Measurements from ENCODE around the gene IGF2BP2. TPM values are rescaled to one million over a fixed set of nuclear protein-coding genes. Genes with fewer than 3 reads are reported as not detected.

Gene IGF2BP2
- total and polyA plus RNA-seq, 4 donors = 0.18 to 17.5 (median 6.1) TPM

DNA sequence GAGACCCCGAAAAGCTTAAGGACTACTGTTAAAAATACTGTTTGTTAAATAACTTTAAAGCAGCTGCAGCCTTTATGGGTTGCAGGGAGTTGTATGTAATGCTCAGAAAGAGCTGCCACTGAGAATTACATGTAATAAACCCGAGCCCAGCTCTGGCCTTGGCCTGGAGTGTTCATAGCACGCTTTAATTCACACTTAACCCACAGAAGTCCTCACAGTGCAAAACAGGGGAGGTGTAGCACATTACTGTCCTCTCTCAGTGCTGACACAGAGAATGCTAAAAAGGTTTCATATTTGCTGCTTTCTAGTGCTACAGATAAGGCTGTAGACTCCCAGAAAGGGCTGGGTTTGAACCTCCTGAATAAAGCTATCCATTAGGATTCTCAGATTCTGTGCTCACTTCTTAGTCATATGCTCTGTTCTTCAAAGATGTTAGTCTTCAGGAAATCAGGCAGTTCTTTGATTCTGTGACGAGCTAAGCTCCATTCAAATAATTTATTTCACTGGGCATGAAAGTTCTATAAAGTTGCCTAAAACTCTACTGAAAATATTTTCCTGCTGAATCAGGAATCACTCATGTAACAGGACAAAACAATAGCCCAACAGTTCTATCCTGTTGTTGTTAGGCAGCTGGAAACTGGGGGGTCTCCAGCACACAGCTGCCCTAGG lies 130.7 kb downstream of the IGF2BP2 start:
- 69 to 70% methylated on average over 4 of the region's 4 CpGs for WGBS, 2 donors
- Histone ChIP-seq H3K36me3 (ENCODE audit: control insufficient read depth in 1 of 2, insufficient read depth in 2 of 2, low read length in 1 of 2) (no peaks in the 10 kb centered on the region), H3K4me1 (ENCODE audit: control insufficient read depth in 1 of 2, insufficient read depth in 2 of 2, low read length in 2 of 2) (no peaks in the 10 kb centered on the region), H3K9me3 (ENCODE audit: control insufficient read depth, low read length) (no peaks in the 10 kb centered on the region), H3K27me3 (ENCODE audit: control insufficient read depth in 1 of 2, insufficient read depth in 2 of 2, low read length in 1 of 2) (no peaks in the 10 kb centered on the region), H3K4me3 (ENCODE audit: low read length in 2 of 2) (no peak overlapping the region), H3K27ac (ENCODE audit: low read depth in 1 of 2, low read length in 2 of 2) (no peak overlapping the region)
- DNase-seq (no peak), ATAC-seq (ENCODE audit: low FRiP score) (no peak)
- intact Hi-C loops (cut with DNase I) = no loop called here

DNA sequence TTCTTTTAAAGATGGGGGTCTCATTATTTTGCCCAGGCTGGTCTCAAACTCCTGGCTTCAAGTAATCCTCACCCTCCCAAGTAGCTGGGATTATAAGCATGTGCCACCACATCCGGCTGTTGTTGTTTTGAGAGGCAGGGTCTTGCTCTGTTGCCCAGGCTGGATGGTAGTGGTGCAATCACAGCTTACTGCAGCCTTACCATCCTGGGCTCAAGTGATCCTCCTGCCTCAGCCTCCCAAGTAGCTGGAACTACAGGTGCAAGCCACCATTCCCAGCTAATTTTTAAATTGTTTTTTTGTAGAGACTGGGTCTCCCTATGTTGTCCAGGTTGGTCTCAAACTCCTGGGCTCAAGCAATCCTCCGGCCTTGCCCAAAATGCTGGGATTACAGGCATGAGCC lies 133.2 kb downstream of the IGF2BP2 start:
- no peak overlapping the region for H3K27ac ChIP-seq (ENCODE audit: low read depth in 1 of 2, low read length in 2 of 2)
- WGBS, 2 donors = 96 to 98% methylated on average over 2 of the region's 2 CpGs
- no peaks in the 10 kb centered on the region for H3K36me3 ChIP-seq (ENCODE audit: control insufficient read depth in 1 of 2, insufficient read depth in 2 of 2, low read length in 1 of 2)
- H3K4me3 ChIP-seq (ENCODE audit: low read length in 2 of 2) = no peak overlapping the region
- H3K4me1 ChIP-seq (ENCODE audit: control insufficient read depth in 1 of 2, insufficient read depth in 2 of 2, low read length in 2 of 2) = no peaks in the 10 kb centered on the region
- no peaks in the 10 kb centered on the region for H3K9me3 ChIP-seq (ENCODE audit: control insufficient read depth, low read length)
- DNase-seq = no peak
- ATAC-seq (ENCODE audit: low FRiP score) = no peak
- intact Hi-C loops (cut with DNase I) = no loop called here
- H3K27me3 ChIP-seq (ENCODE audit: control insufficient read depth in 1 of 2, insufficient read depth in 2 of 2, low read length in 1 of 2) = no peaks in the 10 kb centered on the region

DNA sequence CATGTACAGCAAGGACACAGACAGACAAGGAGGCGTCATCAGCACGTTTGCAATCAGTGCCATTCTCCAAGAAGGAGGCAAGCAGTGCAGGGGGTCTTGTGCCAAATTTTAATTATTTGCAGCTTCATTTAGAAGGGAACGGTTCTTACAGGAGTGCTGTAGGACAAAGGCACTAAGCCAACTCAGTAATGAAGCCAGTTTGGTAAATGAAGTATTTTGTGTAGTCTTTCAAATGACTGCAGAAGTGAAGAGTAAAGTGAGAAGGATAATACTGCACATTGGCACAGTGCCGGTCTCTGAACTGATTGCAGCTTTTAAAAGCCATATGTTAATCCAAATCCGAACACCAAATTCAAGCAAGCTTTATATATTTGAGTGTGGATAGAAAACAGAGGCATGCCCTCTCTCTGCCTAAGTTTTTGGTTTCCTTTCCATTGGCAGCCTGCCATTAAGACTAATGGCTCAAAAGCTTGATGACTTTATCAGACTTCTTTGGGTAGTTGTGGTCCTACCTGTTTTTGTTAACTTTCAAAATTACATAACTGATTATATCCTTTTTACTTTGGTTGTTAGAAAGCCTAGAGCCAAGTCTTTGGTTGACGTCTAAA lies 137.5 kb downstream of the IGF2BP2 start:
- intact Hi-C loops (cut with DNase I) = no loop called here
- Histone ChIP-seq H3K36me3 (ENCODE audit: control insufficient read depth in 1 of 2, insufficient read depth in 2 of 2, low read length in 1 of 2) (no peaks in the 10 kb centered on the region), H3K27ac (ENCODE audit: low read depth in 1 of 2, low read length in 2 of 2) (no peak overlapping the region), H3K9me3 (ENCODE audit: control insufficient read depth, low read length) (peaks cover 1% of the 10 kb centered on the region), H3K4me1 (ENCODE audit: control insufficient read depth in 1 of 2, insufficient read depth in 2 of 2, low read length in 2 of 2) (no peaks in the 10 kb centered on the region), H3K27me3 (ENCODE audit: control insufficient read depth in 1 of 2, insufficient read depth in 2 of 2, low read length in 1 of 2) (no peaks in the 10 kb centered on the region), H3K4me3 (ENCODE audit: low read length in 2 of 2) (no peak overlapping the region)
- DNase-seq = no peak
- 56 to 57% methylated on average over 6 of the region's 6 CpGs for WGBS, 2 donors
- ATAC-seq (ENCODE audit: low FRiP score) = no peak

DNA sequence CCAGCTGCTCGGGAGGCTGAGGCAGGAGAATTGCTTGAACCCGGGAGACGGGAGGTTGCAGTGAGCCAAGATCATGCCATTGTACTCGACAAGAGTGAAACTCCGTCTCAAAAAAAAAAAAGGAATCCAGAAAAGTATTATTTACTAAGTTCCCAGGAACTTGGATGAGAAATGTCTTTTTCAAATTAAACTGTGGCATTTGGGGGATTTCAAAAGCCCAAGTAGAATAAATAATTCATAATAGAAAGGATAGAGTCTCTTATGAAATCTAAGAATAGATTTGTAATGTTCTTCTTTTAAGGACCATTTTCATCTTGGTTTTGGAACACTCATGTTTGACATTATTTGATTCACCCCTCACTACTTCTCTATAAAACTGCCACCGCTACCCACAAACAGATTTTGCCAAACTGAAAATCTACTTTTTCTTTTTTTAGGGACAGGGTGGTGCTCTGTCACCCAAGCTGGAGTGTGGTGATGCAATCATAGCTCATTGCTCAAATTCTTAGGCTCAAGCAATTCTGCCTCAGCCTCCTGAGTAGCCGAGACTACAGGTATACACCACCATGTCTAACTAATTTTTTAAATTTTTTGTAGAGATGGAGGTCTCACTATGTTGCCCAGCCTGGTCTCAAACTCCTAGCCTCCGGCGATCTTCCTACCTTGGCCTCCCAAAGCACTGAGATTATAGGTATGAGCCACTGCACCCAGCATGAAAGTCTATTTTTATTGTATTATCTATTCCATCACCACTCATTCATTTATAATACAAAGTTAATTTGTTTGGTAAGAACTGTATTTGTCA lies 139.4 kb downstream of the IGF2BP2 start:
- Histone ChIP-seq H3K9me3 (ENCODE audit: control insufficient read depth, low read length) (peaks cover 1% of the 10 kb centered on the region), H3K27ac (ENCODE audit: low read depth in 1 of 2, low read length in 2 of 2) (no peak overlapping the region), H3K4me3 (ENCODE audit: low read length in 2 of 2) (no peak overlapping the region), H3K36me3 (ENCODE audit: control insufficient read depth in 1 of 2, insufficient read depth in 2 of 2, low read length in 1 of 2) (no peaks in the 10 kb centered on the region), H3K27me3 (ENCODE audit: control insufficient read depth in 1 of 2, insufficient read depth in 2 of 2, low read length in 1 of 2) (no peaks in the 10 kb centered on the region), H3K4me1 (ENCODE audit: control insufficient read depth in 1 of 2, insufficient read depth in 2 of 2, low read length in 2 of 2) (no peaks in the 10 kb centered on the region)
- intact Hi-C loops (cut with DNase I) = no loop called here
- WGBS, 2 donors = 93 to 94% methylated on average over 9 of the region's 9 CpGs
- DNase-seq (no peak), ATAC-seq (ENCODE audit: low FRiP score) (no peak)

DNA sequence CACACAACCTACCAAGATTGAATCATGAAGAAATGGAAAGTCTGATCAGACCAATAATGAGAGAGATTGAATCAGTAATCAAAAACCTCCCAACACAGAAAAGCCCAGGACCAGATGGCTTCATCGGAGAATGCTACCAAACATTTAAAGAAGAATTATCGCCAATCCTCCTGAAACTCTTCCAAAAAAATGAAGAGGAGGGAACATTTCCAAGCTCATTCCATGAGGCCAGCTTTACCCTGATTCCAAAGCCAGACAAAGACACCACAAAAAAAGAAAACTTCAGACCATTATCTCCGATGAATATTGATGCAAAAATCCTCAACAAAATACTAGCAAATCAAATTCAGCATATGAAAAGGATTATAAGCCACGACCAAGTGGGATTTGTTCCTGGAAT lies 144.6 kb downstream of the IGF2BP2 start:
- DNase-seq (no peak), ATAC-seq (ENCODE audit: low FRiP score) (no peak)
- no peaks in the 10 kb centered on the region for H3K4me1 ChIP-seq (ENCODE audit: control insufficient read depth in 1 of 2, insufficient read depth in 2 of 2, low read length in 2 of 2)
- intact Hi-C loops (cut with DNase I) = no loop called here
- H3K9me3 ChIP-seq (ENCODE audit: control insufficient read depth, low read length) = peaks cover 1% of the 10 kb centered on the region
- no peak overlapping the region for H3K27ac ChIP-seq (ENCODE audit: low read depth in 1 of 2, low read length in 2 of 2)
- H3K36me3 ChIP-seq (ENCODE audit: control insufficient read depth in 1 of 2, insufficient read depth in 2 of 2, low read length in 1 of 2) = no peaks in the 10 kb centered on the region
- no peaks in the 10 kb centered on the region for H3K27me3 ChIP-seq (ENCODE audit: control insufficient read depth in 1 of 2, insufficient read depth in 2 of 2, low read length in 1 of 2)
- WGBS, 2 donors = 68 to 75% methylated on average over 4 of the region's 4 CpGs
- H3K4me3 ChIP-seq (ENCODE audit: low read length in 2 of 2) = no peak overlapping the region

DNA sequence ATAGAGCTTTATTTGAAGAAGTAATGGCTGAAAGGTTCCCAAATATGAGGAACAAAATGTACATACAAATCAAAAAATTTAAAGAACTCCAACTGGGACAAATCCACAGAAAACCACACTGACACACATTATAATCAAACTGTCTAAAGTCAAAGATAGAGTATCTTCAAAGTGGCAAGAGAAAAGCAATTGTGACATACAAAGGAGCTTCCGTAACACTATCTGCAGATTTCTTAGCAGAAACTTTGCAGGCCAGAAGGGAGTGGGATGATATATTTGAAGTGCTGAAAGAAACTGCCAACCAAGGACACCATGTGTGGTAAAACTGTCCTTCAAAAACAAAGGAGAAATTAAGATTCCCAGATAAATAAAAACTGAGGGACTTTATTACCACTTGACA lies 146.8 kb downstream of the IGF2BP2 start:
- Histone ChIP-seq H3K27me3 (ENCODE audit: control insufficient read depth in 1 of 2, insufficient read depth in 2 of 2, low read length in 1 of 2) (no peaks in the 10 kb centered on the region), H3K4me1 (ENCODE audit: control insufficient read depth in 1 of 2, insufficient read depth in 2 of 2, low read length in 2 of 2) (no peaks in the 10 kb centered on the region), H3K4me3 (ENCODE audit: low read length in 2 of 2) (no peak overlapping the region), H3K9me3 (ENCODE audit: control insufficient read depth, low read length) (peaks cover 1% of the 10 kb centered on the region), H3K27ac (ENCODE audit: low read depth in 1 of 2, low read length in 2 of 2) (no peak overlapping the region), H3K36me3 (ENCODE audit: control insufficient read depth in 1 of 2, insufficient read depth in 2 of 2, low read length in 1 of 2) (no peaks in the 10 kb centered on the region)
- no peak for ATAC-seq (ENCODE audit: low FRiP score)
- 95 to 96% methylated on average over 1 of the region's 1 CpG for WGBS, 2 donors
- DNase-seq = no peak
- intact Hi-C loops (cut with DNase I) = no loop called here

DNA sequence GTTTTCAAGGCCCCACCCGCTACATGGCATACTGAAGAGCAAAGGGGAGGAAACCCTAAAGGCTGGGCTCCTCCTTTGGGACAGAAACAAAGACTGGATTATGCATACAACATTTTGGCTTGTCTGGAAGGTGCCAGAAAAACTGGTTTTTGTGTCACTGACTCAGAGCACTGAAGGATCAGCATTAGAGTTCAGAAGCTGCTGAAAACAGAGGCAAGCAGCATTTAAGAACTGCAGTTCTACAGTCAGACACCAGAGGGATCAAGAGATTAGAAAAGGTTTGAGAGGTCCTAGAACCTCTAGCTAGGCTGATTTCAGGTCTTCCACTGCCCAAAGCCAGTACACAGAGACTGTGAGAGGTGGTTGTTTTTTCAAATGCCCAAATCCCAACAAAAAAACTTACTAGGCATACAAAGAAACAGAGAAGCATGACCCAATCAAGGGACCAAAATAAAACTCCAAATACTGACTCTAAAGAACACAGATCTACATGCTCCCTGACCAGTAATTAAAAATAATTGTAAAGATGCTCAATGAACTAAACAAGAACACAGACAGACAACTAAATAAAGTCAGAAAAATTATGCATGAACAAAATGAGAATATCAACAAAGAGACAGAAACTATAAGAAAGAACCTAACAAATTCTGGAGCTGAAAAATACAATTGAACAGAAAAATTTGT lies 147.6 kb downstream of the IGF2BP2 start:
- no peak overlapping the region for H3K4me3 ChIP-seq (ENCODE audit: low read length in 2 of 2)
- DNase-seq (no peak), ATAC-seq (ENCODE audit: low FRiP score) (no peak)
- intact Hi-C loops (cut with DNase I) = no loop called here
- no peaks in the 10 kb centered on the region for H3K36me3 ChIP-seq (ENCODE audit: control insufficient read depth in 1 of 2, insufficient read depth in 2 of 2, low read length in 1 of 2)
- H3K9me3 ChIP-seq (ENCODE audit: control insufficient read depth, low read length) = peaks cover 1% of the 10 kb centered on the region
- no peak overlapping the region for H3K27ac ChIP-seq (ENCODE audit: low read depth in 1 of 2, low read length in 2 of 2)
- 99 to 100% methylated on average over 1 of the region's 1 CpG for WGBS, 2 donors
- no peaks in the 10 kb centered on the region for H3K27me3 ChIP-seq (ENCODE audit: control insufficient read depth in 1 of 2, insufficient read depth in 2 of 2, low read length in 1 of 2)
- no peaks in the 10 kb centered on the region for H3K4me1 ChIP-seq (ENCODE audit: control insufficient read depth in 1 of 2, insufficient read depth in 2 of 2, low read length in 2 of 2)

DNA sequence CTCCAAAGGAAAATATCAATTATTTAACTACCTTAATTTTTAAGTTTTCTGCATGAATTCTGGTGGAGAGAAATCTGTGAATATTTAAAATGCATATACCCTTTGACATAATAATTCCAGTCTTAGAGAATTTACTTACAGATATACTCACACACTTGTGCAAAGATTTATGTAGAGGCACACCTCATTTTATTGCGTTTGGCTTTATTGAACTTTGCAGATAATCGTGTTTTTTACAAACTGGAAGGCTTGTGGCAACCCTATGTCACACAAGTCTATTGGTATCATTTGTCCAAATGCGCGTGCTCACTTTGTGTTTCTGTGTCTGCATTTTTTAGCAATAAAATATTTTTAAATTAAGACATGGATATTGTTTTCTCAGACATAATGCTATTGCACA lies 157.3 kb downstream of the IGF2BP2 start:
- no peak for DNase-seq
- no peak for ATAC-seq (ENCODE audit: low FRiP score)
- Histone ChIP-seq H3K4me1 (ENCODE audit: control insufficient read depth in 1 of 2, insufficient read depth in 2 of 2, low read length in 2 of 2) (no peaks in the 10 kb centered on the region), H3K27me3 (ENCODE audit: control insufficient read depth in 1 of 2, insufficient read depth in 2 of 2, low read length in 1 of 2) (no peaks in the 10 kb centered on the region), H3K9me3 (ENCODE audit: control insufficient read depth, low read length) (no peaks in the 10 kb centered on the region), H3K36me3 (ENCODE audit: control insufficient read depth in 1 of 2, insufficient read depth in 2 of 2, low read length in 1 of 2) (no peaks in the 10 kb centered on the region), H3K27ac (ENCODE audit: low read depth in 1 of 2, low read length in 2 of 2) (no peak overlapping the region), H3K4me3 (ENCODE audit: low read length in 2 of 2) (no peak overlapping the region)
- intact Hi-C loops (cut with DNase I) = no loop called here
- 93 to 94% methylated on average over 4 of the region's 4 CpGs for WGBS, 2 donors
